Kidney capillary endothelial cell (primary cell): Measurements from ENCODE around the gene PNMT.
A peak's percentile ranks its signal among the peaks of the same experiment; 100 is the strongest.
"Not testable (repeated sequence)": the region's sequence is repeated elsewhere in the genome, so short reads cannot be mapped to it uniquely, and the experiment has no call there.

Experiments used
- DNase-seq: peaks from one replicate; pipeline ENCODE4 v3.0.0-alpha.2; 2018; ENCODE audit warnings: low spot score

Gene PNMT

GRCh38 chr17:39687546-39688474, 19.6 kb downstream of the PNMT start, which contains the start of gene PGAP3:
Gene PGAP3, minus strand, starts transcription at chr17:39688057. Its CDS starts 43 bp downstream, at chr17:39688014.
- peak; percentile 77 for DNase-seq

- no peak for DNase-seq
These were observed 20.2 kb downstream of the PNMT start for GRCh38 chr17:39688475-39688835.

GRCh38 chr17:39688945-39689344, 20.7 kb downstream of the PNMT start:
- no peak for DNase-seq

GRCh38 chr17:39694593-39694992, 26.3 kb downstream of the PNMT start:
- no peak for DNase-seq

- no peak for DNase-seq
These were observed 26.8 kb downstream of the PNMT start for GRCh38 chr17:39695089-39695474.

GRCh38 chr17:39696731-39697130, 28.5 kb downstream of the PNMT start:
- no peak for DNase-seq

GRCh38 chr17:39697961-39698360, 29.7 kb downstream of the PNMT start:
- DNase-seq: no peak

- not testable (repeated sequence) for DNase-seq
These were observed 31.0 kb downstream of the PNMT start for GRCh38 chr17:39699157-39699817.

- DNase-seq: no peak
These were observed 31.5 kb downstream of the PNMT start, which contains the start of gene ERBB2 for GRCh38 chr17:39699818-39700147. Gene ERBB2, plus strand, starts transcription at chr17:39700064. Its CDS starts 175 bp downstream, at chr17:39700239.

GRCh38 chr17:39700148-39700987, 32.1 kb downstream of the PNMT start:
- no peak for DNase-seq

- no peak for DNase-seq
These were observed 32.9 kb downstream of the PNMT start for GRCh38 chr17:39701012-39701783.

- no peak for DNase-seq
These were observed 33.6 kb downstream of the PNMT start for GRCh38 chr17:39701784-39702422.

GRCh38 chr17:39702901-39703893, 34.9 kb downstream of the PNMT start:
- DNase-seq: no peak

GRCh38 chr17:39703913-39704312, 35.7 kb downstream of the PNMT start:
- no peak for DNase-seq

GRCh38 chr17:39704821-39705551, 36.7 kb downstream of the PNMT start:
- no peak for DNase-seq

GRCh38 chr17:39705786-39706348, 37.6 kb downstream of the PNMT start:
- DNase-seq: no peak

- no peak for DNase-seq
These were observed 38.1 kb downstream of the PNMT start for GRCh38 chr17:39706383-39706782.

- DNase-seq: no peak
These were observed 38.7 kb downstream of the PNMT start for GRCh38 chr17:39706921-39707337.
